IMR-90 (cell line): Measurements from ENCODE around the gene AADAC. TPM values are rescaled to one million over a fixed set of nuclear protein-coding genes. Genes with fewer than 3 reads are reported as not detected.

Source experiments
- ATAC-seq: fragments of 200-7000 bp; cut with Tn5 transposase; 2 replicates; pipeline ENCODE4 v1.9.1; 2020; ENCODE audit warnings: low read depth, mild to moderate bottlenecking, moderate library complexity
- BruUV-seq: library from RNA; stranded (reverse); fragments of 400-500 nt; replicated peaks from 2 replicates; lab custom pipeline; 2021; lab: Mats Ljungman, UMichigan
- CTCF ChIA-PET: fragments of 300-600 bp; formaldehyde crosslinking; extraction: SDS; loops from one replicate; lab custom pipeline; 2021; ENCODE audit warnings: antibody characterized with exemption; lab: Yijun Ruan, JAX
- POLR2A ChIA-PET: fragments of 300-600 bp; sonication (Branson Sonifier 250); formaldehyde crosslinking; loops from one replicate; lab custom pipeline; 2022; ENCODE audit warnings: antibody characterized with exemption; ENCODE audit not compliant: unreplicated experiment; lab: Charles Lee
- DNase-seq: peaks from one replicate; pipeline ENCODE4 v3.0.0; 2013
- H2AFZ ChIP-seq: replicated peaks from 2 replicates; pipeline ENCODE3; 2013; ENCODE audit warnings: low read length, mild to moderate bottlenecking; ENCODE audit not compliant: poor library complexity
- H2AK5ac ChIP-seq: 2 replicates; pipeline ENCODE4 v1.6.1; 2013; ENCODE audit warnings: low read depth, low read length, inconsistent platforms
- H2AK9ac ChIP-seq: replicated peaks from 2 replicates; pipeline ENCODE3; 2013; ENCODE audit warnings: mild to moderate bottlenecking, low read depth, low read length, moderate library complexity; ENCODE audit not compliant: poor library complexity
- H2BK120ac ChIP-seq: 2 replicates; pipeline ENCODE4 v1.6.1; 2013; ENCODE audit warnings: low read depth, low read length, inconsistent platforms
- H2BK15ac ChIP-seq: 3 replicates; pipeline ENCODE4 v1.6.1; 2013; ENCODE audit warnings: low read depth, low read length, inconsistent platforms
- H2BK20ac ChIP-seq: 2 replicates; pipeline ENCODE4 v1.6.1; 2013; ENCODE audit warnings: low read depth, mild to moderate bottlenecking, inconsistent platforms, low read length, moderate library complexity
- H2BK5ac ChIP-seq: 2 replicates; pipeline ENCODE4 v1.6.1; 2013; ENCODE audit warnings: mild to moderate bottlenecking, low read depth, low read length, inconsistent platforms; ENCODE audit not compliant: poor library complexity, severe bottlenecking
- H3K14ac ChIP-seq: replicated peaks from 2 replicates; pipeline ENCODE4 v1.6.1; 2013; ENCODE audit warnings: low read depth, low read length, inconsistent platforms
- H3K18ac ChIP-seq: 2 replicates; pipeline ENCODE4 v1.6.1; 2013; ENCODE audit warnings: low read depth, low read length, control low read depth
- H3K23ac ChIP-seq: 2 replicates; pipeline ENCODE4 v1.6.1; 2013; ENCODE audit warnings: low read depth, low read length, inconsistent platforms
- H3K27ac ChIP-seq: 2 replicates; pipeline ENCODE4 v1.5.1; 2013; ENCODE audit warnings: mild to moderate bottlenecking, control low read depth, low read length; ENCODE audit not compliant: insufficient read depth
- H3K27me3 ChIP-seq: 2 replicates; pipeline ENCODE4 v1.6.1; 2013; ENCODE audit warnings: low read length; ENCODE audit not compliant: control insufficient read depth, insufficient read depth
- H3K36me3 ChIP-seq: 2 replicates; pipeline ENCODE4 v1.6.1; 2013; ENCODE audit warnings: low read length, mixed read lengths; ENCODE audit not compliant: control insufficient read depth, insufficient read depth
- H3K4ac ChIP-seq: 2 replicates; pipeline ENCODE4 v1.6.1; 2013; ENCODE audit warnings: low read depth, low read length, inconsistent platforms
- H3K4me1 ChIP-seq: 2 replicates; pipeline ENCODE4 v1.6.1; 2013; ENCODE audit warnings: low read length, mixed read lengths; ENCODE audit not compliant: control insufficient read depth, insufficient read depth
- H3K4me2 ChIP-seq: 2 replicates; pipeline ENCODE4 v1.6.1; 2013; ENCODE audit warnings: low read depth, mild to moderate bottlenecking, control low read depth, low read length, moderate library complexity
- H3K4me3 ChIP-seq: 2 replicates; pipeline ENCODE4 v1.5.1; 2013; ENCODE audit warnings: low read depth, mild to moderate bottlenecking, control low read depth, low read length, moderate library complexity; ENCODE audit not compliant: insufficient read depth
- H3K56ac ChIP-seq: 2 replicates; pipeline ENCODE4 v1.6.1; 2013; ENCODE audit warnings: low read length, inconsistent platforms; ENCODE audit not compliant: insufficient read depth; ENCODE audit errors: extremely low read depth
- H3K79me1 ChIP-seq, 2 experiments: 2 replicates each; pipeline ENCODE4 v1.6.1; 2013; ENCODE audit warnings: low read length in 2 of 2, inconsistent platforms in 1 of 2, low read depth in 1 of 2
- H3K9ac ChIP-seq: 2 replicates; pipeline ENCODE4 v1.6.1; 2013; ENCODE audit warnings: low read depth, low read length, control low read depth
- H3K9me1 ChIP-seq: 2 replicates; pipeline ENCODE4 v1.6.1; 2013; ENCODE audit warnings: low read length, inconsistent platforms; ENCODE audit not compliant: insufficient read depth
- H3K9me3 ChIP-seq: 2 replicates; pipeline ENCODE4 v1.6.1; 2013; ENCODE audit warnings: low read length; ENCODE audit not compliant: control insufficient read depth, insufficient read depth
- H4K20me1 ChIP-seq: 2 replicates; pipeline ENCODE4 v1.6.1; 2013; ENCODE audit warnings: low read length, inconsistent platforms; ENCODE audit not compliant: insufficient read depth
- H4K5ac ChIP-seq: 2 replicates; pipeline ENCODE4 v1.6.1; 2013; ENCODE audit warnings: mild to moderate bottlenecking, low read depth, low read length, control low read depth
- H4K8ac ChIP-seq, 2 experiments: 2 replicates each; pipeline ENCODE4 v1.6.1; 2013; ENCODE audit warnings: low read depth in 2 of 2, low read length in 2 of 2, control low read depth in 1 of 2, inconsistent platforms in 1 of 2
- H4K91ac ChIP-seq: 2 replicates; pipeline ENCODE4 v1.6.1; 2013; ENCODE audit warnings: low read depth, low read length, inconsistent platforms; ENCODE audit not compliant: insufficient read depth
- BHLHE40 ChIP-seq: fragments of 150-350 bp; IDR thresholded peaks from 2 replicates; pipeline ENCODE4 v1.6.1; 2016; ENCODE audit warnings: mild to moderate bottlenecking, low read depth, low read length
- CEBPB ChIP-seq: IDR thresholded peaks from 2 replicates; pipeline ENCODE4 v1.6.1; 2012; ENCODE audit warnings: low read depth, low read length, improper control_type of control experiment
- CHD1 ChIP-seq: IDR thresholded peaks from 2 replicates; pipeline ENCODE4 v1.6.1; 2012; ENCODE audit warnings: low read depth, low read length, improper control_type of control experiment
- ELK1 ChIP-seq: fragments of 150-350 bp; IDR thresholded peaks from 2 replicates; pipeline ENCODE4 v1.6.1; 2016; ENCODE audit warnings: low read depth, mild to moderate bottlenecking, low read length, moderate library complexity, borderline replicate concordance
- MAFK ChIP-seq: IDR thresholded peaks from 2 replicates; pipeline ENCODE4 v1.6.1; 2012; ENCODE audit warnings: low read depth, low read length, improper control_type of control experiment
- MAZ ChIP-seq: IDR thresholded peaks from 2 replicates; pipeline ENCODE4 v1.6.1; 2012; ENCODE audit warnings: low read depth, mild to moderate bottlenecking, low read length, improper control_type of control experiment, moderate library complexity, borderline replicate concordance
- MXI1 ChIP-seq: IDR thresholded peaks from 2 replicates; pipeline ENCODE4 v1.6.1; 2012; ENCODE audit warnings: low read depth, mild to moderate bottlenecking, low read length, moderate library complexity, borderline replicate concordance
- NFE2L2 ChIP-seq: fragments of 150-350 bp; IDR thresholded peaks from 2 replicates; pipeline ENCODE4 v1.6.1; 2016; ENCODE audit warnings: low read depth, mild to moderate bottlenecking, low read length
- POLR2A ChIP-seq: IDR thresholded peaks from 2 replicates; pipeline ENCODE4 v1.6.1; 2012; ENCODE audit warnings: mild to moderate bottlenecking, low read depth, low read length
- RAD21 ChIP-seq: IDR thresholded peaks from 2 replicates; pipeline ENCODE4 v1.6.1; 2012; ENCODE audit warnings: low read length, improper control_type of control experiment
- RCOR1 ChIP-seq: IDR thresholded peaks from 2 replicates; pipeline ENCODE4 v1.6.1; 2012; ENCODE audit warnings: mild to moderate bottlenecking, low read length, improper control_type of control experiment; ENCODE audit not compliant: insufficient replicate concordance
- RFX5 ChIP-seq: IDR thresholded peaks from 2 replicates; pipeline ENCODE4 v1.8.0; 2012; ENCODE audit warnings: low read depth, mild to moderate bottlenecking, low read length, moderate library complexity
- SMC3 ChIP-seq: fragments of 150-350 bp; IDR thresholded peaks from 2 replicates; pipeline ENCODE4 v1.6.1; 2016; ENCODE audit warnings: low read depth, mild to moderate bottlenecking, antibody characterized with exemption, low read length, moderate library complexity
- USF2 ChIP-seq: fragments of 150-350 bp; IDR thresholded peaks from 2 replicates; pipeline ENCODE4 v1.6.1; 2017; ENCODE audit warnings: mild to moderate bottlenecking, antibody characterized with exemption, low read length, low read depth
- WGBS, 2 experiments: methylation state at CpG; one replicate each; pipeline versions ENCODE4 v1.1.5 to v1.1.7; 2013; ENCODE audit warnings: missing lambda C conversion rate in 2 of 2; ENCODE audit not compliant: insufficient read length in 1 of 2; ENCODE audit errors: extremely low coverage in 2 of 2; 5-methylcytosine and 5-hydroxymethylcytosine counted together
- dilution Hi-C: fragments of 300-500 bp; cut with HindIII; formaldehyde crosslinking; loops from one replicate; pipeline ENCODE4 v1.14.3; 2018; ENCODE audit warnings: low sequenced_read_pairs; ENCODE audit not compliant: unreplicated experiment
- in situ Hi-C: fragments of 300-500 bp; cut with MboI; formaldehyde crosslinking; loops from 3 replicates; pipeline ENCODE4 v1.14.3; 2019; ENCODE audit warnings: low sequenced_read_pairs, inconsistent platforms, mixed read lengths
- intact Hi-C: fragments of 100-400 bp; cut with micrococcal nuclease; formaldehyde crosslinking; loops from 2 replicates; pipeline ENCODE4 v1.10.0; 2022
- polyA plus RNA-seq, 3 experiments: library from polyadenylated mRNA; depleted of rRNA; stranded (reverse); fragments of >200 nt; gene quantifications; 2 replicates each; pipeline ENCODE4 v1.2.3, GENCODE V29; 2012; ENCODE audit warnings: low replicate concordance in 1 of 3
- total RNA-seq: library from RNA; depleted of rRNA; stranded (reverse); fragments of >200 nt; gene quantifications from 2 replicates; pipeline ENCODE4 v1.2.3, GENCODE V29; 2012
- TF ChIP-seq, protein P1 (sequence below): conservative IDR thresholded peaks from 2 replicates; pipeline ENCODE4 v1.5.1; 2012; ENCODE audit warnings: mild to moderate bottlenecking, low read depth, low read length, improper control_type of control experiment

The AADAC gene
- total and polyA plus RNA-seq, 2 of the 4 experiments (the other 2 are of a cell fraction): not detected

GRCh38 chr3:151877269-151877668 lies 63.4 kb downstream of the AADAC start:
- H3K9ac ChIP-seq: no peak overlapping the region
- H3K4me3 ChIP-seq: no peak overlapping the region
- no peaks in the 10 kb centered on the region for H3K27me3 ChIP-seq
- no peak overlapping the region for H3K18ac ChIP-seq
- H3K79me1 ChIP-seq: no peaks in the 10 kb centered on the region
- no peaks in the 10 kb centered on the region for H3K9me3 ChIP-seq
- peaks cover 2% of the 10 kb centered on the region; the same call in 1 of the 2 replicates for H3K4me1 ChIP-seq
- no peak overlapping the region for H3K4me2 ChIP-seq
- dilution Hi-C loops (no loop called here), intact Hi-C loops (no loop called here), in situ Hi-C loops (no loop called here)
- TF ChIP-seq MAZ (no peak), MAFK (no peak), USF2 (no peak), CEBPB (no peak), MXI1 (no peak), RCOR1 (no peak), ELK1 (no peak), RFX5 (no peak), RAD21 (no peak), POLR2A (no peak), NFE2L2 (no peak), SMC3 (no peak), BHLHE40 (no peak), CHD1 (no peak)
- TF ChIP-seq, protein P1, sequence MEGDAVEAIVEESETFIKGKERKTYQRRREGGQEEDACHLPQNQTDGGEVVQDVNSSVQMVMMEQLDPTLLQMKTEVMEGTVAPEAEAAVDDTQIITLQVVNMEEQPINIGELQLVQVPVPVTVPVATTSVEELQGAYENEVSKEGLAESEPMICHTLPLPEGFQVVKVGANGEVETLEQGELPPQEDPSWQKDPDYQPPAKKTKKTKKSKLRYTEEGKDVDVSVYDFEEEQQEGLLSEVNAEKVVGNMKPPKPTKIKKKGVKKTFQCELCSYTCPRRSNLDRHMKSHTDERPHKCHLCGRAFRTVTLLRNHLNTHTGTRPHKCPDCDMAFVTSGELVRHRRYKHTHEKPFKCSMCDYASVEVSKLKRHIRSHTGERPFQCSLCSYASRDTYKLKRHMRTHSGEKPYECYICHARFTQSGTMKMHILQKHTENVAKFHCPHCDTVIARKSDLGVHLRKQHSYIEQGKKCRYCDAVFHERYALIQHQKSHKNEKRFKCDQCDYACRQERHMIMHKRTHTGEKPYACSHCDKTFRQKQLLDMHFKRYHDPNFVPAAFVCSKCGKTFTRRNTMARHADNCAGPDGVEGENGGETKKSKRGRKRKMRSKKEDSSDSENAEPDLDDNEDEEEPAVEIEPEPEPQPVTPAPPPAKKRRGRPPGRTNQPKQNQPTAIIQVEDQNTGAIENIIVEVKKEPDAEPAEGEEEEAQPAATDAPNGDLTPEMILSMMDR: no peak
- no peak overlapping the region for H3K56ac ChIP-seq
- ATAC-seq (no peak), DNase-seq (no peak)
- no CpG with 5 or more reads among the region's 2 CpGs for WGBS, 2 experiments
- ChIA-PET POLR2A (no interaction called here), CTCF (no interaction called here)
- no peak overlapping the region for H4K8ac ChIP-seq
- BruUV-seq: no TSS peak
- H2AFZ ChIP-seq: no peak overlapping the region
- peaks cover 5% of the 10 kb centered on the region for H3K9me1 ChIP-seq
- no peak overlapping the region for H4K5ac ChIP-seq
- peak overlapping the region; percentile 44 for H3K14ac ChIP-seq
- no peak overlapping the region; the same call in 2 of the 3 replicates for H2BK15ac ChIP-seq
- no peaks in the 10 kb centered on the region for H4K20me1 ChIP-seq
- no peaks in the 10 kb centered on the region for H3K36me3 ChIP-seq
- peak overlapping the region; percentile 19; the same call in 1 of the 2 replicates for H2BK120ac ChIP-seq
- H2AK5ac ChIP-seq: no peak overlapping the region
- H4K91ac ChIP-seq: no peak overlapping the region
- no peak overlapping the region for H3K4ac ChIP-seq
- no peak overlapping the region for H2BK5ac ChIP-seq
- no peak overlapping the region for H3K27ac ChIP-seq
- H3K23ac ChIP-seq: no peak overlapping the region
- no peak overlapping the region for H2BK20ac ChIP-seq
- no peak overlapping the region for H2AK9ac ChIP-seq
